AG20443 (cell line): Measurements from ENCODE around the gene MTA1.

Experiments
- DNase-seq: peaks from one replicate; pipeline ENCODE4 v3.0.0; 2012; ENCODE audit warnings: low spot score, mixed read lengths

The MTA1 gene

DNA sequence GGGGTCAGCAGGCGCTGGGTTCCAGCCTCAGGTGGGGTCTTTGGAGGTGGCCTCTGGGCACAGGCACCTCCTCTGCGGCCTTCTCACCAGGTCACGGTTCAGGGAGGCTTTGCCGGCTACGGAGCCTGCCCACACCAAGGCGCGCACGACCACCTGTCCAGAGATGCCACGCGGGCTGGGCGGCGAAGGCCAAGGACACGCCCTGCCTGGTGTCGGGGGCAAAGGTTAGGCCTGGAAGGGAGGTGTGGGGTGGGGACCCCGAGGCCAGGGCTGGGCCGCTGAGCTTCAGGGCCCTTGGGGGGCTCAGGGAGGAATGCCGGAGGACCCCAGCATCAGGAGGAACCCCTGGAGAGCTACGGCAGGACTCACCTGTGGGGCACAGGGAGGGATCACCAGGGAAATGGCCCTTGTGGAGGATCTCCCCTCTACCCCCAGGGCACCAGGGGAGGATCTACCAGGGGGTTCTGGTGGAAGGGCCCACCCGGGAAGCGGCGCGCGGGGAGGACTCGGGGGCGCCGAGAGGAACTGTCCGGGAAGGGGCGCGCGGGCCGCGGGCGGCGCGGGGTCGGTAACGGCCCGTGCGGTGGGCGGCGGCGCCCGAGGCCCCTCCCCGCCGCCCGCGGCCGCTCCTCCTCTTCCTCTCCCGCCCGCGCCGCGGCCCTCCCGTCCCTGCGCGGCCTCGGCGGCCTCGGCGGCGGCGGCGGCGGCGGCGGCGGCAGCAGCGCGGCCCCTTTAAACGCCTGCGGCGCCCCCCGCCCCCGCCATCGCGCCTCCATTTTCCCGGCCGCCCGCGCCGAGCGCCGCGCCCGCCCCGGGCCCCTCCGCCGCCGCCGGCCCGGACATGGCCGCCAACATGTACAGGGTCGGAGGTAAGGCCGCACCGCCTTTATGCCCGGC lies at the start of gene MTA1:
MTA1 (plus strand) TSS at position 633 of the 897 bp plus-strand sequence; CDS start at position 842, 209 bp downstream.
- DNase-seq = peak; percentile 90

DNA sequence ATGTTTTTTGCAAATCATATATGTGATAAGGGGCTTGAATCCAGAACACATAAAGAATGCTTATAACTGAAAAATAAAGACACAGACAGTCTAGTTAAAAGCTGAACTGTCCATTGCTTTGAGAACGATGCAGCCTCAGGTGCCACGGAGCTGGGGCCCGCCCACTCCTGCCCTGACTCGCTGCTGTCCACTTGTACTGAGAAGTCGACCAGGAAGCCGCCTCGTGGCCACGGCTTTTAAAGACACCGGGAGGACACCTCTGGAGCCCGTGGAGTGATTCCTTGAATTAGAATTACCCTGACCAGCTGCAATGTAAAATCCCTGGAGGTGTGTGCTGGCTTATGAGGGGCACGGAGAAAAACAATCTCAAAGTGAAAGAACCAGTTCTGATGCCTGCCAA lies 45.2 kb upstream of the MTA1 start:
- DNase-seq = no peak

DNA sequence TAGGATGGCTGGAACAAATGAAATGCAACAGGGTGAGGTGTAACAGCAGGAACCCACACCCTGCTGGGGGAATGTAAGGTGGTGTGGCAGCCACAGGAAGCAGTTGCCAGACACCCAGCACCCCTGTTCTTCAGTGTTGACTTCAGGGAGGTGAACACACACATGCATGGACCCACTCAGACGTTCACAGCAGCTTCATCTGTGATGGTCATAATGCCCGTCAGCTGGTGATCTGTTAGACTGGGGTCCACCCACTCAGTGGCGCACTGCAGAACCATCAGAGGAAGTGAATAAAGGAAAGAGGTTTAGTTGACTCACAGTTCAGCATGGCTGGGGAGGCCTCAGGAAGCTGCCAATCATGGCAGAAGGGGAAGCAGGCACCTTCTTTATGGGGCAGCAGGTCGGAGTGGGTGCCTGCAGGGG lies 44.0 kb upstream of the MTA1 start:
- no peak for DNase-seq

DNA sequence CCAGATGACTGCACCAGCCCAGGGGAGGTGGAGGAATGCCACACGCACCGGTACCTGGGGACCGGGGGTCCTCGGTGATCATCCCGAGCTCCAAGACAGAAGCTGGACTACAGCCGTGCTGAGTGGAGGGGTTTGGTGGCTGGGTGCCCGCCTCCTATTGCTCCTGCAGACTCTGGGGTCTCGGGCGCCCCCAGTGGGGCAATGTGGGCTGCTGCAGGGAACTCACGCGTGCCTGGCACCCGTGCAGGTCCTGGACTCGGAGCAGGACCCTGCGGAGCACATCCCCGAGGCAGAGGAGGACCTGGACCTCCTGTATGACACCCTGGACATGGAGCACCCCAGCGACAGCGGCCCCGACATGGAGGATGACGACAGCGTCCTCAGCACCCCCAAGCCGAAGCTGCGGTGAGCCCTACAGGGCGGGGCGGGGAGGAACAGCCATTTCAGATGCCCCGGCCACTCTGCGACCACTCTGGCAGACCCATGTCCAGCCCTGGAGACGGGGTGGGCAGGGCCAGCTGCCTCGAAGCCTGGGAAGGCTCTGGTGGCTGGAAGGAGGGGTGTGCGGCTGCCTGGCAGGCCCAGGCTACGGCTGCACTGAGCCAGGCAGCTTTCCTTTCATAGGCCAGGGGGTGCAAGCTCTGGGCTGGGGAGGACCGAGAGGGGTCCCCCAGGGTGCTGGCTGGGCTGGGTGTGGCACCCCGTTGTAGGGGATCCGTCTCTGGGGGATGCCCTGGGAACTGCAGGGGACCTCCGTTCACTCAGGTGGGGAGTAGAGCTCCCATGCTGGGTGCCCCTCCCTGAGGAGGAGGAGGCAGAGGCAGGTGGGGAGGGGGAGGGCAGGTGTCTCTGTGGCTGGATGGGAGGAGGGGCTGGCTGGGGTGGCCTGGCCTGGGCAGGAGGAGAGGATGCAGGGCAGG lies 42.8 kb upstream of the MTA1 start:
- DNase-seq = no peak

DNA sequence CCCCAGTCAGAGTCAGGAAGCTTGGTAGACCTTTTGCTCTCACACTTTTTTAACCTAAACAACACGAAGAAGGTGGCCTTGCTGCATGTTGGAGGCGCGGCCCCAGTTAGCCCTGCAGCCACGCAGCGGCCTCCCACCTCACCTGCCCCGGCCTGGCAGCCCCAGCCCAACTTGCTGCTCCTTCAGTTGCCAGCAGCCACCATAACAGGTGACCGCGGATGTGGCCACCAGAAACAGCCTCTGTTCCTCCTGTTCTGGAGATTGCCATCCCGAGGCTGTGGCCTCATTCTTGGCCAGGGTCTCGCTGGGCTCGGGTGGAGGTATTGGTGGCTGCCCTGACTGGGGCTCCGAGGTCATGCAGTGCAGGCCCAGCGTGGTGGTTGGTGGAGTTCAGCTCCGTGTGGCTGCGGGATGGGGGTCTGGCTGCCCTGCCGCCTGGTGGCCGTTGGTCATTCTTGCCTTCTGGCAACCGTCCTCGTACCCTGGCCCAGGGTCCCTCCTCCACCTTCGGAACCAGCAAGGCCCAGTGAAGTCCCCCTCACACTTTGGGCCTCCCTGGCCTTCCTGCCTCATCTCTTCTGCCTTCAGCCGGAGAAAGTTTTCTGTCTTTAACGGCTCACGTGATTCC lies 42.0 kb upstream of the MTA1 start:
- DNase-seq = no peak

DNA sequence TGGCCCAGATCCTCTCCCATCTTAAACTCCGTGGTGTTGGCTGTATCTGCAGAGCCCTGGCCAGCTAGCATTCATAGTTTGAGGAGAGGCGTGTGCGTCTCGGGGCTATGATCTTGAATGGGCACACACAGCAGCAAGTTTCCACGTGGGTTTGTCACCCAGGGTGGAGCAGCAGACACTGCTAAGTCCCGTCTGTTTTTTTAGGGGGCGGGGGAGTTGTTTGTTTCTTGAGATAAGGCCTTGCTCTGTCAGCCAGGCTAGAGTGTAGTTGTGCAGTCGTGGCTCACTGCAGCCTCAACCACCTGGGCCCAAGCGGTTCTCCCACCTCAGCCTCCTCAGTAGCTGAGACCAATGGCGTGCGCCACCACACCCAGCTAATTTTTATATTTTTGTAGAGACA lies 41.4 kb upstream of the MTA1 start:
- no peak for DNase-seq

DNA sequence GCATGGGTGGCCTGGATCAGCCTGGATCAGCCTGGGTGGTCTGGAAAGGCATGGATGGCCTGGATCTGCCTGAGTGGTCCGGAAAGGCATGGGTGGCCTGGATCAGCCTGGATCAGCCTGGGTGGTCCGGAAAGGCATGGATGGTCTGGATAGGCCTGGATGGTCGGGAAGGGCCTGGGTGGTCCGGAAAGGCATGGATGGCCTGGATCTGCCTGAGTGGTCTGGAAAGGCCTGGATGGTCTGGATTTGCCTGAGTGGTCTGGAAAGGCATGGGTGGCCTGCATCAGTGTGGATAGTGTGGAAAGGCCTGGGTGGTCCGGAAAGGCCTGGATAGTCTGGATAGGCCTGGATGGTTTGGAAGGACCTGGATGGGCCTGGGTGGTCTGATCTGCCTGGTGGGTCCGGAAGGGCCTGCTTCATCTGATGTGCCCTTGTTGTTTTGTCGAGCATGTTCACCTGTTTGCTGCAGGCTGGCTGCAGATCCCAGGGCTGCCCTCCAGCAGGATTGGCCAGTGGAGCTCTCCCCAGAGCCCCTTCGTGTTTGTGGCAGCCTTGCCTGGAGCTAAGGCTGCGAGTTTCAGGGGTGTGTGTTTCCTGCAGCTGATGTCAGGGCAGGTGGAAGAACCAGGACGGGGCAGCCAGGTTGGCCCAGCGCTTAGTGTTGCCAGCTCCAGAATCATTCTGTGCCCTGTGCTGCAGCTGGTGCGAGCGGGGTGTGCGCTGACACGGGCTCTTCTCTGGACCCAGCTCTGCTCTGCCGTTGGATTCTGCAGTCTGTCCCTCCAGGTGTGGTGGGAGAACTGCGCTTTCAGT lies 40.5 kb upstream of the MTA1 start:
- no peak for DNase-seq

DNA sequence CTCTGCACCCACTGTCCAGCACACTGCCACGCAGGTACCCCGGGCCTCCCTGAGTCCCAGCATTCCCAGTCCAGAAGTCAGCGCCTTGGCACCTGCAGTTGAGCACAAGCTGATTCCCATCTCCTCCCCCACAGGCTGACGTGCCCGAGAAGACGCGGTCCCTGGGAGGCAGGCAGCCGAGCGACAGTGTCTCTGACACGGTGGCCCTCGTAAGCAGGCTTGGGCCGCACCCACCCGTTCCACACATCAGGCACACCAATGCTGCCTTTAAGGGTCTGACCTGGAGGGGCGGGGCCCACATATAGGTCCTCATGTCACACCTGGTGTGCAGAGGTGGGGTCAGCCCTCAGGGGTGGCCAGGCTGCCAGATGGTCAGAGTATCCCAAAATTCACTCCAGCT lies 39.7 kb upstream of the MTA1 start:
- DNase-seq = no peak

DNA sequence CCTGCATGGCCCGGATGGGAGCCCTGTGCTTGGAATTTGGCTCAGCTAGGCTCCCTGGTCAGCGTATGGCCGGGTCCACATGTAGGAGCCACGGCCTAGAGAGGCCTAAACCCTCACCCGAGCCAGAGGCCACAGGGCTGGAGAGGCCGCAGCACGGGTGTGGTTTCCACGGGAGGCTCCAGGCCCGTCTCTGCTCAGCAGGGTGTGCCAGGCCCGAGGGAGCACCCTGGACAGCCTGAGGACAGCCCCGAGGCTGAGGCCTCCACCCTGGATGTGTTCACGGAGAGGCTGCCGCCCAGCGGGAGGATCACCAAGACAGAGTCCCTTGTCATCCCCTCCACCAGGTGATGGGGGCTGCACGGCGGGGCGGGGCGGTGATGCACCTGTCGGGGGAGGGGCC lies 38.9 kb upstream of the MTA1 start:
- DNase-seq = no peak

DNA sequence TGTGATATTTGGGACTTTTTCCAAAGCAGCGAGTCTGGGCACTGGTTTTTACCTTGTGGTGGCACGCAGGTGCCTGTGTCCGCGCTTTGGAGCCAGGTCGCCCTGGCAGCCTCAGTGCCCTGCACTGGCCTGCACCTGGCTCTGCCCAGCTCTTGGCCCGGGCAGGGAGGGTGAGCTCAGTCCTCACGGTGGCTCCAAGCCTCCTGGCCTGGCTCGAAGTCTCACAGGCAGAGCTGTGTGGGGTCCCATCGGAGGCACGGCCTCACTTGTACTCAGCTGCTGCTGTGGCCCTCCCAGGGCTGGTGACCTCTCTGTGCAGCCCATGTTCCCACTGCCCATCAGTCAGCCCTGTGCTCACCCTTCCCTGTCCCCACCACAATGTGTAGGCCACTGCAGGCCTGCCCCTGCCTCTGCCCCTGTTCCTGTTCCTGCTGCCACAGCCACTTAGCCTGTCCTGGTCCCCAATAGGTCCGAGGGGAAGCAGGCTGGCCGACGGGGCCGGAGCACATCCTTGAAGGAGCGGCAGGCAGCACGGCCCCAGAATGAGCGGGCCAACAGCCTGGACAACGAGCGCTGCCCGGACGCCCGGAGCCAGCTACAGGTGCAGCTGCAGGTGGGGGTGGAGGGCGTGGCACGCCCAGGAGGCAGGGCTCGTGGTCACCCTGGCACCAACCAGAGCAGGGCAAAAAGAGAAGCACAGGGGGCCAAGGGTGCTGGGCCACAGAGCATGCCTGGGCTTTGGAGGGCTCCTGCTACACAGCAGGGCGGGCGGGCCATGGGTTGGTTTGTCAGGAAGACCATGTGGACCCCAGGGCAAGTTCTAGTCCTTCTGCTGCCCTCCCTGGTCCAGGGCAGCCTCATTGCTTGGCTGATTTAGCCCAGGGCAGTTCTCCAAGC lies 37.9 kb upstream of the MTA1 start:
- DNase-seq = no peak

DNA sequence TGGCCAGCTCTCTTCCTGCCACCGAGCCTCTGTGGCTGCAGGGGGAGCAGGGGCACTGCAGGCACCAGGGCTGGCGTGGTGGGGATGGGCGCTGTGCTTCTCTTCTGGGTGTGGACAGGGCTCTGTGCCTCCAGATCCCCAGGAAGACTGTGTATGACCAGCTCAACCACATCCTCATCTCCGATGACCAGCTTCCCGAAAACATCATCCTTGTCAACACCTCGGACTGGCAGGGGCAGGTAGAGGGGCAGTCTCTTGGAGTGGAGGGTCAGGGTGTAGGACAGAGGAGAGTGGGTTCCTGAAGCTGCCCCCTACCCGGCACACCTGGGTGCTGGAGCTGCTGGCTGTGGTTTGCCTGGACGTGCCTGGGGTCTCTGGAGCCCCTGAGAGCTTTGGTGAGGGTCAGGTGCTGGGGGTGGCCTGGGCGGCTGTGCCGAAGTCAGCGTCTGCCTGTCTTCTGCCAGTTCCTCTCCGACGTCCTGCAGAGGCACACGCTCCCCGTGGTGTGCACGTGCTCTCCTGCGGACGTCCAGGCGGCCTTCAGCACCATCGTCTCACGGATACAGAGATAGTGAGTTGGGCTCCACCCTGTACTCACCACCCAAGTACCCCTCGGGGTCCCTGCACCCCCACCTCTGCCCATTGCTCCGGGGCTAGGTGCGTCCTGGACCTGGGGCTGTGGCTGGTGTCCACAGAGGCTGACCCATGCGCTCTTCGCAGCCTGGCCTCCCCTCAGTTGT lies 37.1 kb upstream of the MTA1 start:
- DNase-seq = no peak

DNA sequence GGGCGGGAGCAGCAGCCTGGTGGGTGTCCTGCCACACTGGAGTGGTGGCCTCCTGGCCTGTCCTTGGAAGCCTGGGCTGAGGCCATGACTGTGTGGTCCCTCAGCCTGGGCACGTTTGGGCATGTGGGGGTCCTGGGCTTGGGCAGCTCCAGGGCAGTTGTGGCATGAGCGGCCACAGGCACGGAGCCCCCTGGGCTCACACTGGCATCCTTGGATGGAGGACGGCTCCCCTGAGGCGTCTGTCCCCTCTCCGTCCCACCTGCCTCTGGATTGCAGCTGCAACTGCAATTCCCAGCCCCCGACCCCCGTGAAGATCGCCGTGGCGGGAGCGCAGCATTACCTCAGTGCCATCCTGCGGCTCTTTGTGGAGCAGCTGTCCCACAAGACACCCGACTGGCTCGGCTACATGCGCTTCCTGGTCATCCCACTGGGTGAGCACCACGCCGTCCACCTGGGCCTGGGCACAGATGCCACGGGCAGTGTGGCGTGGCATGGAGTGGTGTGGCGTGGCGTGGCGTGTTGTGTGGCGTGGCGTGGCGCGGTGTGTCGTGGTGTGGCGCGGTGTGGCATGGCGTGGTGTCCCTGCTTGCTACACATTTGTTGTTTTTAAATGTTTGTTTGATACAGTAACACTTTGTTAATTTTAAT lies 36.4 kb upstream of the MTA1 start:
- no peak for DNase-seq

DNA sequence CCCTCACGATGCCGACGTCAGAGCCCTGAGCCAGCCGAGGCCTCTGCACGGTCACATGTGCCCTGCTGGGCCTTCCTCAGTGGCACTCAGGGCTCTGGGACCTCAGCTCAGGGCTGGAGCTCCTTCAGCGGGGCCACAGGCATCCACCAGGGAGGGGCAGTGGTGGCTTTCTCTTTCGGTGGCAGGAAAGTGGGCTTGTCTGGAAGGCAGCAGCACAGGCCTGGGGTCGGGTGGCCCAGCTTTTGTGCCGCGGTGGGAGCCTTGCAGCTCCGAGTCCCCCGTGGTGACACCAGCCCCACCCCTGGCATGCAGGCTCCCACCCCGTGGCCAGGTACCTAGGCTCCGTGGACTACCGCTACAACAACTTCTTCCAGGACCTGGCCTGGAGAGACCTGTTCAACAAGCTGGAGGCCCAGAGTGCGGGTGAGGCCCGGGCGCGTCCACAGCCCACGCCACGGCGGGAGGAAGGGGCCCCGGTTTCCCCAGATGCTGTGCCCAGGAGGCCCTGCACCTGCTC lies 35.5 kb upstream of the MTA1 start:
- no peak for DNase-seq

DNA sequence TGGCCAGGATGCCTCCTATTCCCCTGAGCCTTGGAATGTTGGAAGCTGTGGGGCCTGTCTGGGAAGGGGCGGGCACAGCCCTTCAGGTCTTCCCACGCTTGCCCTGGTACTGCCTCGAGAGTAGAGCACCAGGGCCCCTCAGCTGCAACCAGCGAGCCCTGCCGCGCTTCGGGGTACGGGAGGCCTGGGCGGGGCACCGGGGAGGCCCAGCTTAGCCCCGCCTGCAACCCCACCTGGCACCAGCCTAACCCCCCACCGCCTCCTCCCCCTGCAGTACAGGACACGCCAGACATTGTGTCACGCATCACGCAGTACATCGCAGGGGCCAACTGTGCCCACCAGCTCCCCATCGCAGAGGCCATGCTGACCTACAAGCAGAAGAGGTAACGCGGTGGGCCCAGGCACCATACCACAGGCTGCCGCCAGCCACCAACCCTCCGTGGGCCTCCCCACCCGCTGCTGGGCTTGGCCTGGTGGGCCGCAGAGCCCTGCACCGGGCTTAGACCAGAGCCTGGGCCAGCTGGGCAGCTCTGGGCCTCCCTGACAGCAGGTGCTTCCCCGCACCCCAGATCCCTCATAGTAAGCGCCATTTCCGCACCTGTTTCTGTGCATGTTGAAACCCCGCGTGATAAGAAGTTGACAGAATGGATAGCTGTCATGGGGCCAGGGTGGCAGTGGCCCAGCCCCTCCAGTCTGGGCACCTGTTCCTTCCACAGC lies 34.9 kb upstream of the MTA1 start:
- DNase-seq = no peak

DNA sequence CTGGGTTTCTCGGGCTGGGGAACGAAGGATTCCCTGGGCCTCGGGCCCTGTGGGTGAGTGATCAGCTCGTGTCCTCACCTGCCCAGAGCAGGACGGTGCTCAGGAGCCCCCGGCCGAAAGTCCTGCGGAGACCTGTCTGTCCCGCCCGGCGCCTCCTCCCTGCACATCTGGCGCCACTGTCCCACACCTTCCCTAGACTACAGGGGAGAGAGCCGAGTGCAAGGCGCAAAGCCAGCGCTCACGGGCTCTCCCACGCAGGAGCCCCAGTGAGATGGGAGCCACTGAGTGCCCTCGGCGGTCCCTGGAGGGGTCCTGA lies 34.3 kb upstream of the MTA1 start:
- no peak for DNase-seq

DNA sequence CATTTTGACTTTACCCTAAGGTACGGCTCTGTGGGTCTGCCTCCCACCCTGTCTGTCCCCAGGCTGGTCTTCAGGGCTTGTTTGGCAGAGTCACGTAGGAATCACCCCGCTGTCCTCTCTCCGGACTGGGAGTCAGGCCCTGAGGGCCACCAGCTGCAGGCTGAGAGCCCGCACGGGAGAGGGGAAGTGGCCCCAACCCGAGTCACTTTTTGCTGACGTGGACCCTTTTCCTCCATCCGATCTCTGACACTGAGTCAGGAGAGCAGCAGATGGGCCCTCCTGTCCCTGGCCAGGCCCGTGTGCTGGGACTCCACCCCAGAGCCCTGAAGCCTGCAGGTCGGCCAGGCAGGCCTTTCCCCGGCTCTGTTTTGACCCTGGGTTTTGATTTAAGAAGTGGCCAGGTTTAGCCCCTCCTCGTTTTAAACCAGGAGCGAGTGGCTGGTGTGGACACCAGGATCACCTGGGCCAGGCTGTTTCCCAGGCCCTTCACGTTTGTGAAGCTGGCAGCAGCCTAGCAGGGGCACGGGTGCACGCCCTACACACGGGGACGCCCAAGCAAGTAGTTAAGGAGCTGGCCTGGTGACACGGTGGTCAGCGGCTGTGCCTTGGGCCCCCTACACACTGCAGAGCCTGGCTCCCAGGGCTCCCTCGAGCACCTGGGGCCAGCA lies 33.8 kb upstream of the MTA1 start:
- no peak for DNase-seq

DNA sequence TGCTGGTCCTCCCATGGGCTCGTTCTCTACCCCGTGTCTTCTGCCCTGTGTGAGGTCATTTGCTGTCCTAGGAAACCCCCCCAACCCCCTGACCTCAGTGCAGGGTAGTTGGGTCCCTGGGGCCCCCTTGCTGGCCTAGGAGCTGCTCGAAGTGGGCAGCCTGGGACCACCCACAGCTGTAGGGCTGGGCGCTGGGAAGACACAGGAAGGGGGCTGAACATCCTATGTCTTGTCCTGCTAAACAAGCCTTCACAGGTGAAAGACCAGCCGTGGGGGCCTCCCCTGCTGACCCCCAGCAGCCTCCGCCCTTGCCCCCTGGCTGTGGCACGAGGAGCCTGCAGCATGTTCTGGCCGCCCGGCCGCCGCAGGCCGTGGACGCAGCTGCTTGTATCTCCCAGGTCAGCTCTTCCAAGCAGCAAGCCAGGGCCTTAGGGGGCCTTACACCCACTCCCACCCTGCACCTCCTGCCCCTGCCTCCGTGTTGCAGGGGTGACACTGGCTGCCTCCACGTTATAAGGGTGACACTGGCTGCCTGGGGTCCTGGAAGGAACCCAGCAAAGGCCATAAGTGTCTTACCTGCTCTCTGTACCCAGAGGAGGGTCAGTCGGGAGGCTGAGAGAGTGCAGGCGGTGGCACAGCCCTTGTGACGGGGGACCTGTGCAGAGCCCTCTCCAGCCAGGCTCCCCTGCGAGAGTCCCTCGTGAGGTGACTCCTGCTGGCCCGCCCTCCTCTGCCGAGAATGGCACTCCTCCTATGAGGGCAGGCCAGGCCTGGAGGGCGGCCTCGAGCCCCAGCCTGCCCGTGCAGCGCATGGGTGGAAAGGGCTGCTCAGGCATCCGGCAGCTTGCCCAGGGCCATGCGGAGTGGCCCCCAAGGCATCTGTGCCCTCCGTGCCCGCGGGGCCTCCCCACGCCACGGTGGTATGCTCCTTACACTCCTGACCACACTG lies 32.8 kb upstream of the MTA1 start:
- no peak for DNase-seq
